Endodermal cell (in vitro differentiated cells): ENCODE data around the gene EMX1. TPM values are rescaled to one million over a fixed set of nuclear protein-coding genes. Genes with fewer than 3 reads are reported as not detected.
"Not testable (repeated sequence)": the region's sequence is repeated elsewhere in the genome, so short reads cannot be mapped to it uniquely, and the experiment has no call there.

Experiments used
- DNase-seq: peaks from one replicate; pipeline ENCODE4 v3.0.0-alpha.2; 2017
- H3K27ac ChIP-seq: 2 replicates; pipeline ENCODE4 v1.5.1; 2013; ENCODE audit warnings: mild to moderate bottlenecking, low read depth, low read length, moderate library complexity
- H3K27me3 ChIP-seq: 2 replicates; pipeline ENCODE4 v1.6.1; 2013; ENCODE audit warnings: mild to moderate bottlenecking, low read length, moderate library complexity; ENCODE audit not compliant: insufficient read depth, control insufficient read depth, poor library complexity, severe bottlenecking
- H3K36me3 ChIP-seq: 2 replicates; pipeline ENCODE4 v1.7.0; 2013; ENCODE audit warnings: mild to moderate bottlenecking, low read length, moderate library complexity; ENCODE audit not compliant: control insufficient read depth, insufficient read depth
- H3K4me1 ChIP-seq: one replicate; pipeline ENCODE4 v1.7.0; 2013; ENCODE audit warnings: low read length; ENCODE audit not compliant: control insufficient read depth, insufficient read depth
- H3K4me3 ChIP-seq: 2 replicates; pipeline ENCODE4 v1.5.1; 2013; ENCODE audit warnings: mild to moderate bottlenecking, low read length, moderate library complexity
- H3K9ac ChIP-seq: 2 replicates; pipeline ENCODE4 v1.6.1; 2013; ENCODE audit warnings: mild to moderate bottlenecking, low read length, moderate library complexity; ENCODE audit not compliant: poor library complexity, severe bottlenecking; ENCODE audit errors: extremely low read depth
- H3K9me3 ChIP-seq: 2 replicates; pipeline ENCODE4 v1.6.1; 2013; ENCODE audit warnings: mild to moderate bottlenecking, low read length, moderate library complexity; ENCODE audit not compliant: control insufficient read depth
- H3K27ac Mint-ChIP-seq: 2 replicates; pipeline ENCODE4 v1.8.0; 2020; ENCODE audit warnings: mixed read lengths
- H3K27me3 Mint-ChIP-seq: 2 replicates; pipeline ENCODE4 v1.8.0; 2021; ENCODE audit warnings: mild to moderate bottlenecking, mixed read lengths; ENCODE audit not compliant: insufficient read depth
- H3K36me3 Mint-ChIP-seq: 2 replicates; pipeline ENCODE4 v1.8.0; 2020; ENCODE audit warnings: low read depth, mixed read lengths
- H3K4me1 Mint-ChIP-seq: 2 replicates; pipeline ENCODE4 v1.8.0; 2020; ENCODE audit warnings: mixed read lengths
- H3K4me3 Mint-ChIP-seq: 2 replicates; pipeline ENCODE4 v1.8.0; 2020; ENCODE audit warnings: mild to moderate bottlenecking, moderate library complexity, mixed read lengths
- H3K9me3 Mint-ChIP-seq: 2 replicates; pipeline ENCODE4 v1.8.0; 2020; ENCODE audit warnings: mild to moderate bottlenecking, mixed read lengths
- CTCF ChIP-seq: fragments of 200-600 bp; sonication (generic); conservative IDR thresholded peaks from 2 replicates; pipeline ENCODE4 v1.5.0; 2021; ENCODE audit warnings: antibody characterized with exemption, mild to moderate bottlenecking
- WGBS, 2 experiments: methylation state at CpG; one replicate each; pipeline versions ENCODE4 v1.1.5 to v1.1.7; 2013; ENCODE audit warnings: missing lambda C conversion rate in 2 of 2, mixed read lengths in 1 of 2; ENCODE audit not compliant: insufficient coverage in 1 of 2, insufficient read length in 1 of 2; 5-methylcytosine and 5-hydroxymethylcytosine counted together
- total RNA-seq, 2 donors: library from RNA; stranded (reverse); fragmentation: NEBNext Ultra II Directional in 1 of 2; extraction: Animal tissue kit (Norgen Biotek cat#: 25700) in 1 of 2; gene quantifications; 2 replicates in 1 of 2; 3 replicates in 1 of 2; pipeline ENCODE4 v1.2.1, GENCODE V29; 2021

Gene EMX1
- total RNA-seq, 2 donors from 2014 or later = 0.35 to 1.1 TPM

DNA sequence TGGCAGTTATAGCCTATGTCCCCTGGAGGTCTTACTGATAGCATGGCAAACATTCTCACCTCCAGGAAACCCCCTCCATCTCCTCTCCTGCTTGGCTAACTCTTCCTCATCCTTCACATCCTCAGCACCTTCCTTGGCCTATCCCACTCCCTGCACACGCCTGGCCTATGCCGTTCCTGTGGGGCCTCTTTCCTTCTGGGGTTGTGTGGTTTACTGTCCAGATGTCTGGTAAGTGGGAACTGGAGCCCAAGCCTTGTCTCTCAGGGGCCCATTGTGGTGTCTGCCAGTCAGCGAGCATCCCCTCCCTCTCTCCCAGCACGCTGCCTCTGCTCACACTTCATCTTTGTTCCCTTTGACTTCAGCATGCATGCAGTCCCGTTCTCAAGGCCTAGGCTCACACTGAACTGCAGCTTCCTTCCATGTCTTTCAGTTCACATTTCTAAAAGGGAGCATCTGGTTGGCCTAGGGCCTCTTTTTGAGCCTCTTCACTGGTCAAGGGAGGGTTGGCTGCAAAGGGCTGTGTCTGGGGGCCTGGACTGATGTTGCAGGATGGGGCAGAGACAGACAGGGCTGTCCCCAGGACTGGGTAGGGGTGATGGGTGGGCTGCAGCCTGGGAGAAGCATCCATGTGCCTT lies 17.0 kb upstream of the EMX1 start:
- WGBS, 2 experiments = 87 to 88% methylated on average over 3 to 5 of the region's 5 CpGs
- Histone ChIP-seq H3K4me3 (no peak overlapping the region), H3K4me1 (peaks cover 7% of the 10 kb centered on the region), H3K27ac (no peak overlapping the region), H3K9me3 (no peaks in the 10 kb centered on the region), H3K27me3 (peaks cover 60% of the 10 kb centered on the region), H3K9ac (no peak overlapping the region), H3K36me3 (no peaks in the 10 kb centered on the region)
- no peaks in the 10 kb centered on the region for H3K9me3 Mint-ChIP-seq
- DNase-seq = no peak
- TF ChIP-seq CTCF = no peak
- peaks cover 14% of the 10 kb centered on the region for H3K4me1 Mint-ChIP-seq
- H3K27ac Mint-ChIP-seq = no peak overlapping the region
- H3K27me3 Mint-ChIP-seq = peaks cover 89% of the 10 kb centered on the region
- no peaks in the 10 kb centered on the region for H3K36me3 Mint-ChIP-seq
- no peak overlapping the region for H3K4me3 Mint-ChIP-seq

GRCh38 chr2:72901426-72901825 lies 15.9 kb upstream of the EMX1 start:
- H3K36me3 ChIP-seq = no peaks in the 10 kb centered on the region
- TF ChIP-seq CTCF = no peak
- Mint-ChIP-seq H3K9me3 (no peaks in the 10 kb centered on the region), H3K27me3 (peaks cover 89% of the 10 kb centered on the region), H3K27ac (no peak overlapping the region), H3K36me3 (no peaks in the 10 kb centered on the region), H3K4me3 (no peak overlapping the region), H3K4me1 (peaks cover 12% of the 10 kb centered on the region)
- DNase-seq = no peak
- no peak overlapping the region for H3K27ac ChIP-seq
- H3K4me1 ChIP-seq = peaks cover 6% of the 10 kb centered on the region
- H3K9me3 ChIP-seq = no peaks in the 10 kb centered on the region
- no peak overlapping the region for H3K4me3 ChIP-seq
- H3K9ac ChIP-seq = no peak overlapping the region
- 55 to 73% methylated on average over 2 to 3 of the region's 3 CpGs for WGBS, 2 experiments
- peaks cover 53% of the 10 kb centered on the region for H3K27me3 ChIP-seq

DNA sequence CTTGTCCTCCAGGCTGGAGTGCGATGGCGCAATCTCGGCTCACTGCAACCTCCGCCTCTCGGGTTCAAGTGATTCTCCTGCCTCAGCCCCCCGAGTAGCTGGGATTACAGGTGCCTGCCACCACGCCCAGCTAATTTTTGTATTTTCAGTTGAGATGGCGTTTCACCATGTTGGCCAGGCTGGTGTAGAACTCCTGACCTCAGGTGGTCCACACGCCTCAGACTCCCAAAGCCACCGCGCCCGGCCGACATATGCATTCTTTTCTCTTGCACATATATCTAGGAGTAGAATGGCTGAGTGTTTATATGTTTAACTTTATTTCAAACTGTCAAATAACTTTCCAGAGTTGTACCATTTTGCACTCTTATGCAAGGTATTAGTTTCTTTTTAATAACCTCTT lies 9.9 kb upstream of the EMX1 start:
- H3K27me3 ChIP-seq = peaks cover 84% of the 10 kb centered on the region
- H3K36me3 ChIP-seq, DNase-seq, H3K27ac ChIP-seq, H3K4me1 ChIP-seq, H3K9me3 ChIP-seq, H3K9ac ChIP-seq, H3K27ac Mint-ChIP-seq, H3K4me3 Mint-ChIP-seq, H3K4me1 Mint-ChIP-seq, H3K4me3 ChIP-seq, H3K9me3 Mint-ChIP-seq, H3K36me3 Mint-ChIP-seq: not testable (repeated sequence)
- 75 to 93% methylated on average over 8 to 13 of the region's 13 CpGs for WGBS, 2 experiments
- H3K27me3 Mint-ChIP-seq = peaks cover 93% of the 10 kb centered on the region

- H3K27ac Mint-ChIP-seq = no peak overlapping the region
- H3K4me1 ChIP-seq = no peaks in the 10 kb centered on the region
- 89% methylated on average over 3 of the region's 3 CpGs; no CpG with 5 or more reads in 1 of the 2 experiments for WGBS, 2 experiments
- no peak overlapping the region for H3K9ac ChIP-seq
- no peaks in the 10 kb centered on the region for H3K9me3 ChIP-seq
- peaks cover 5% of the 10 kb centered on the region for H3K4me1 Mint-ChIP-seq
- no peaks in the 10 kb centered on the region for H3K36me3 ChIP-seq
- no peaks in the 10 kb centered on the region for H3K9me3 Mint-ChIP-seq
- H3K4me3 ChIP-seq = no peak overlapping the region
- H3K27me3 Mint-ChIP-seq = peaks cover 92% of the 10 kb centered on the region
- H3K27ac ChIP-seq = no peak overlapping the region
- no peak for DNase-seq
- peaks cover 84% of the 10 kb centered on the region for H3K27me3 ChIP-seq
- TF ChIP-seq CTCF = no peak
- no peaks in the 10 kb centered on the region for H3K36me3 Mint-ChIP-seq
- no peak overlapping the region for H3K4me3 Mint-ChIP-seq
These were observed 8.6 kb upstream of the EMX1 start for GRCh38 chr2:72908741-72909140.
